ENCODE measurements around the gene NDEL1.

The NDEL1 gene

GRCh38 chr17:8459831-8460230, 24.1 kb downstream of the NDEL1 start:
- DNase-seq, result no peak

- no peak for DNase-seq
Measured at GRCh38 chr17:8462564-8462963, 26.9 kb downstream of the NDEL1 start.

GRCh38 chr17:8463099-8463498, 27.4 kb downstream of the NDEL1 start:
- no peak for DNase-seq

GRCh38 chr17:8464941-8465340, 29.3 kb downstream of the NDEL1 start:
- DNase-seq, result no peak

GRCh38 chr17:8465356-8465755, 29.7 kb downstream of the NDEL1 start:
- no peak for DNase-seq

GRCh38 chr17:8465759-8466158, 30.1 kb downstream of the NDEL1 start:
- DNase-seq, result no peak

GRCh38 chr17:8466456-8466855, 30.8 kb downstream of the NDEL1 start:
- no peak for DNase-seq

GRCh38 chr17:8466873-8467272, 31.2 kb downstream of the NDEL1 start:
- DNase-seq, result no peak

- DNase-seq, result no peak
Measured at GRCh38 chr17:8467527-8467926, 31.8 kb downstream of the NDEL1 start.

GRCh38 chr17:8468127-8468526, 32.4 kb downstream of the NDEL1 start:
- no peak for DNase-seq

GRCh38 chr17:8468980-8469379, 33.3 kb downstream of the NDEL1 start:
- no peak for DNase-seq

- DNase-seq, result no peak
Measured at GRCh38 chr17:8469964-8470363, 34.3 kb downstream of the NDEL1 start.

GRCh38 chr17:8470447-8471047, 34.9 kb downstream of the NDEL1 start:
- DNase-seq, result no peak

GRCh38 chr17:8472663-8473062, 37.0 kb downstream of the NDEL1 start:
- no peak for DNase-seq

GRCh38 chr17:8473451-8474192, 37.9 kb downstream of the NDEL1 start:
- no peak for DNase-seq

GRCh38 chr17:8474826-8475225, 39.1 kb downstream of the NDEL1 start:
- no peak for DNase-seq

- DNase-seq, result no peak
Measured at GRCh38 chr17:8475227-8475626, 39.5 kb downstream of the NDEL1 start.

- no peak for DNase-seq
Measured at GRCh38 chr17:8475781-8476180, 40.1 kb downstream of the NDEL1 start.

- no peak for DNase-seq
Measured at GRCh38 chr17:8476741-8477140, 41.1 kb downstream of the NDEL1 start.

GRCh38 chr17:8477171-8477570, 41.5 kb downstream of the NDEL1 start:
- no peak for DNase-seq

GRCh38 chr17:8477715-8478441, 42.2 kb downstream of the NDEL1 start:
- DNase-seq, result no peak

- DNase-seq, result no peak
Measured at GRCh38 chr17:8479431-8479947, 43.8 kb downstream of the NDEL1 start.

- no peak for DNase-seq
Measured at GRCh38 chr17:8480011-8480976, 44.6 kb downstream of the NDEL1 start.
